ENCODE data around the gene ARHGDIG.

DNA sequence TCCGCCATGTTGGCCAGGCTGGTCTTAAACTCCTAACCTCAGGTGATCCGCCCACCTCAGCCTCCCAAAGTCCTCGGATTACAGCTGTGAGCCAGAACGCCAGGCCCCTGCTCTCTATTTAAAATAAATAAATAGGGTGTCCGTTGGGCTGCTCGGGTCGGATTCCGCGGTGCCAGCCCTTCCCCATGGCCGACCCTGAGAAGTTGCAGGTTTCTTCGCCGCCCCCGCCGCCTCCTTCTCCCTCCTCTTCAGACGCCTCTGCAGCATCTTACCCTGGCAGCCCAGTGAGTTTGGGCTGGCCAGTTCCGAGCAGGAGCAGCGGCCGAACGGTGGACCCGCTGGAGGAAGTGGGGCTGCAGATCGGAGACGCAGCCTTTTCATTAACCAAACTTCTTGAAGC is 49.4 kb upstream of the ARHGDIG start:
- TF ChIP-seq POLR2A (IDR thresholded peaks at IDR 0.05; ENCODE audit: low read length) (no peak), GATA1 (IDR thresholded peaks at IDR 0.05; ENCODE audit: low read depth, low read length) (no peak)
